ENCODE results near the gene PSMB11.

The PSMB11 gene

DNA sequence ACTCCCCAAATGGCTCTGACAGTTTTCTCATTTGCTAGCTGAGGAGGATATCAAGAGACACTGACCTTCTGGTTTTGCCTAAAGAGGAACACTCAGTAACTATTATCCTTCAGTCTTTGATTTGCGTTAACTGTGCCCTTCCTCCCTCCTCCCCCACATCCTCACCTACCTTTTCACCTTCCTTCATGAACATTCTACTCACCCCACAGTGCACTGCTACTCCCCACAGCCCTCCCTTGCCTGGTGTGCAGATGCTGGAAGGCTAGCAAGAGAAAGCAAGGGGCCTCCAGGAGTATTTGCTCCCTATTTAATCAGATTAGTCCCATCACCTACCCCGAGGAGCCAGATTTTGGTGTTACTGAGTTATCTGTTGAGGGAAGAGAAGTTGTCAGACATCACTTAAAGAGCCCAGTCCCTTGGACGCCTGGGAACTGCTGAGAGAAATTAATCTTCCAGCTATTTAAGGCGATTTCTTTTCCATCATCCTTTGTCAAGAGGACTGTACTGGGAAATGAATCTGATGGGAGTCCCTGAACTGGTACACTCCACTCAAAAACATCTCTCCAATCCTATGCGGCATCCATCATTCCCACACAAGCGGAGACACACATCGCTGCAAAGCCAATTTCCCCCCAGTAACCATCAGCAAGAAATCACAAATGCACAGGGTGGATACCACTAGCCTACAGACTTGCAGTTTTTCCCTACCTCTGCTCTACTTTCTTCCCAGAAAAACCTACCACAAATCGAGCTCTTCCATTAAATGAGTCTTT is 18.8 kb upstream of the PSMB11 start:
- no peak for DNase-seq (ENCODE audit: low spot score)
- in situ Hi-C loops (cut with MboI; ENCODE audit: low pct_unique_long_range_greater_than_20kb, low sequenced_read_pairs, unreplicated experiment), result no loop called here
- TF ChIP-seq, protein P1, sequence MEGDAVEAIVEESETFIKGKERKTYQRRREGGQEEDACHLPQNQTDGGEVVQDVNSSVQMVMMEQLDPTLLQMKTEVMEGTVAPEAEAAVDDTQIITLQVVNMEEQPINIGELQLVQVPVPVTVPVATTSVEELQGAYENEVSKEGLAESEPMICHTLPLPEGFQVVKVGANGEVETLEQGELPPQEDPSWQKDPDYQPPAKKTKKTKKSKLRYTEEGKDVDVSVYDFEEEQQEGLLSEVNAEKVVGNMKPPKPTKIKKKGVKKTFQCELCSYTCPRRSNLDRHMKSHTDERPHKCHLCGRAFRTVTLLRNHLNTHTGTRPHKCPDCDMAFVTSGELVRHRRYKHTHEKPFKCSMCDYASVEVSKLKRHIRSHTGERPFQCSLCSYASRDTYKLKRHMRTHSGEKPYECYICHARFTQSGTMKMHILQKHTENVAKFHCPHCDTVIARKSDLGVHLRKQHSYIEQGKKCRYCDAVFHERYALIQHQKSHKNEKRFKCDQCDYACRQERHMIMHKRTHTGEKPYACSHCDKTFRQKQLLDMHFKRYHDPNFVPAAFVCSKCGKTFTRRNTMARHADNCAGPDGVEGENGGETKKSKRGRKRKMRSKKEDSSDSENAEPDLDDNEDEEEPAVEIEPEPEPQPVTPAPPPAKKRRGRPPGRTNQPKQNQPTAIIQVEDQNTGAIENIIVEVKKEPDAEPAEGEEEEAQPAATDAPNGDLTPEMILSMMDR (IDR thresholded peaks at IDR 0.05; ENCODE audit: extremely low read depth, insufficient read depth, missing control alignments), result no peak

DNA sequence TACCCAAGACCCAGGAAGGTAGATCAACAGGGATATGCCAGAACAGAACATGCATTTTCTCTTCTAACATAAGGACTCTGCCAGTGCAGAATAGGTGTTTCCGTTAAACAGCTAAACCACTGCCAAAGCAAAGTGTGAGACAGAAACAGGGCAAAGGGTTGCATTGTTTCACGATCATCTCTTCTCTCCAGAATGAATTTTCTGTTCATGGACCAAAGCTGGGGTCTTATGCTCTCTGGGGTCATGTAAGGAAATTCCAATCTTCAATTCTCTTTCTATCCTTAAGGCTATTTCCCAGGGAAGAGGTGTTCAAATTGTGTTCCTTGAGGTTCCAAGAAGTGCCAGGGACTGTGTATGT is 18.2 kb upstream of the PSMB11 start:
- TF ChIP-seq, protein P1 (IDR thresholded peaks at IDR 0.05; ENCODE audit: extremely low read depth, insufficient read depth, missing control alignments), result no peak
- no peak for DNase-seq (ENCODE audit: low spot score)
- in situ Hi-C loops (cut with MboI; ENCODE audit: low pct_unique_long_range_greater_than_20kb, low sequenced_read_pairs, unreplicated experiment), result no loop called here

DNA sequence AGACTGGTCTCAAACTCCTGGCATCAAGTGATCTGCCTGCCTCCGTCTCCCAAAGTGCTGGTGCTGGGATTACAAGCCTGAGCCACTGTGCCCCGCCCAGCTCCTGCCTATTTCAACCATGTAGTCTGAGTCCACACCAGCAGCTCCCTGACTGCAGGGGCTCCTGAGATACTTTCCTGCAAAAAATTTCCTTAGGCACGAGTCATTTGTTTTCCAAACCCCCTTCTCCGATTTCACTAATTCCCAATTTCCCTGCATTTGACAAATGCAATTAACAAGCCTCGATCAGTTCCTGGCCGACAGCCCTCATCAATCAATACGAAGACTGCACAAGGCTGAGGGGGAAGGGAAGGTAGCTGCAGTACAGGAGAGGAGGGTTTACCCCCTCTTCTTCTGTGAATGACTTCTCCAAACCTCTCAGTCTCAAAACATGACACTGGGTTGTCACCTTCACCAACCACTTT is 17.4 kb upstream of the PSMB11 start:
- no peak for DNase-seq (ENCODE audit: low spot score)
- TF ChIP-seq, protein P1 (IDR thresholded peaks at IDR 0.05; ENCODE audit: extremely low read depth, insufficient read depth, missing control alignments), result no peak
- in situ Hi-C loops (cut with MboI; ENCODE audit: low pct_unique_long_range_greater_than_20kb, low sequenced_read_pairs, unreplicated experiment), result no loop called here

DNA sequence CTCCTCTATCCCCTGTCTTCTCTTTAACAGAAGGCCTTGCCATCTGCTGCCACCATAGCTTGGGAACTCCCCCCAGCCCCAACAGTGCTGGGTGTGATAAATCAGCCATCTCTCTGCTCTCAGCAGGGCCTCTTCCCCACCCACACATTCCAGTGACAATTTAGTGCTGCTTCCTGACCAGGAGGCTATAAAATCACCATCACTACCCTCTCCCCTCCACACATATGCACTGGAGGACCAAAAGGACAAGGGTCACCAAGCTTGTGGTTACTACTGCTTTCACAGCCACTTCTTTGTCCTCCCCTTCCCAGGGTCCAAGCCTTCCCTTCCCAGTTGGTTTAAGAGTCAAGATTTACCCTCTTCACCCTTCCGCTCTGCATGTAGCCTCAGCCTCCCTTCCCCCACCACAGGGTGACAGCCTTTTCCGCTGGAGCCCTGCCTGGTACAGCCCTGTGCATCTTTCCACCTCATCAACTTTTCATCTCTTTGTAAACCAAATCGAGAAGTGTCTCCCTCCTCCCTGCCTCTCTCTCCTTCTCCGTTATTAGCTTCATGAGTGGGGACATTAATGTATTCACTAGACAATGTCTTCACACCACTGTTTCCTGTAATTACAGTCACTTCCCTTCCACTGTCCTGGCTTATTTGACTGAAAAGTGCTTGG is 16.7 kb upstream of the PSMB11 start:
- no peak for DNase-seq (ENCODE audit: low spot score)
- TF ChIP-seq, protein P1 (IDR thresholded peaks at IDR 0.05; ENCODE audit: extremely low read depth, insufficient read depth, missing control alignments), result no peak

DNA sequence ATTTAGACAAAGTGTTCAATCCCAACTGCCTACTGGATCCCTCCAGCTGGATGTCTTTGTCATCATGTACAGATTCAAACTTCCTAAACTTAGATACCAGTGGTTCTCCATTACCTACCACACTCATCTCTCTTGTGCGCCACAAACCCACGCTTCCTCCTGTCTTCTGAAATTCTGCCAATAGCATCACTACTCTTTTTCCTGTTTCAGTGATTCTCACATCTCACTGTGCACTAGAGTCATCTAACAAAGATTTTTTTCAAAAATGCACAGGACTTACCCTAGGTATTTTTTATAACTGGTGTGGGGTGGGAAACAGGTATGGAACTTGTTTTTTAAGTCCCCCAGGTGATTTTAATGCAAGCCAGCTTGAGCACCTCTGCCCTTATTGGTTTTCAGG is 13.2 kb upstream of the PSMB11 start:
- in situ Hi-C loops (cut with MboI; ENCODE audit: low pct_unique_long_range_greater_than_20kb, low sequenced_read_pairs, unreplicated experiment), result no loop called here
- DNase-seq (ENCODE audit: low spot score), result no peak
- TF ChIP-seq, protein P1 (IDR thresholded peaks at IDR 0.05; ENCODE audit: extremely low read depth, insufficient read depth, missing control alignments), result no peak

More for the DNA sequence above, 16.7 kb upstream of the PSMB11 start:
- in situ Hi-C loops (cut with MboI; ENCODE audit: low pct_unique_long_range_greater_than_20kb, low sequenced_read_pairs, unreplicated experiment), result no loop called here

DNA sequence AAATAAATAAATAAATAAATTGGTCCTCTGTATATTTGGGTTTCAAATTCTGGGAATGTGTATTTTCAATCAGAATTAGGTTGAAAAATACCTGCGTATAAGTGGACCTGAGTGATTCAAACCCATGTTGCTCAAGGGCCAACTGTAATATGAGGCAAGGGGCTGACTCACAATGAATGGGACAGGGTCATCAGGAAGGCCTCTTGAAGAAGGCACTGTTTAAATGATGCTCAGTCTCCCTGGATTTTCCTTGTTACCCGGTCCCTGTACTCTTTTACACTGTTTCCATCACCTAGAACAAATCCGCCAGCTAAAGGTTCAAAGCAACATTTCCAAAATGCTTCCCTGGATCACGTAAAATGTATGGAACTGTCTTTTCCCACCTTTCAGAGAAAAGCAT is 11.1 kb upstream of the PSMB11 start:
- in situ Hi-C loops (cut with MboI; ENCODE audit: low pct_unique_long_range_greater_than_20kb, low sequenced_read_pairs, unreplicated experiment), result no loop called here
- TF ChIP-seq, protein P1 (IDR thresholded peaks at IDR 0.05; ENCODE audit: extremely low read depth, insufficient read depth, missing control alignments), result no peak
- no peak for DNase-seq (ENCODE audit: low spot score)
